ENCODE measurements around the gene NPIPB8.
"Not testable (repeated sequence)": the region's sequence is repeated elsewhere in the genome, so short reads cannot be mapped to it uniquely, and the experiment has no call there.

- not testable (repeated sequence) for TF ChIP-seq ZNF548, CTCF, ZNF223 (tag by site-specific recombination; IDR thresholded peaks at IDR 0.05)
Observed at GRCh38 chr16:28630905-28631304, 7.0 kb upstream of the NPIPB8 start.
